NCI-H524 (cell line): Measurements from ENCODE around the gene RDX.

Source experiments
- DNase-seq, 2 experiments: peaks; one replicate each; lab custom pipeline; 2025; lab: John Stamatoyannopoulos, UW

RDX gene

GRCh38 chr11:110130642-110131238 lies 165.7 kb downstream of the RDX start:
- DNase-seq = peak; percentile 97 to 99

- peak in 1 of 2 experiments; percentile 61 for DNase-seq
Observed at GRCh38 chr11:110128161-110128560, 168.3 kb downstream of the RDX start.

GRCh38 chr11:110126936-110127335 lies 169.5 kb downstream of the RDX start:
- DNase-seq = no peak

- no peak for DNase-seq
Observed at GRCh38 chr11:110125632-110126031, 170.8 kb downstream of the RDX start.
